SK-N-SH treated with all-trans-retinoic acid at 6 μM for 48 hours (cell line): ENCODE results near the gene IFNA21.

Experiments
- BACH2 ChIP-seq: fragments of 250-450 bp; sonication (Bioruptor Pico); IDR thresholded peaks from 2 replicates; pipeline ENCODE4 v1.9.0; 2021; ENCODE audit warnings: mild to moderate bottlenecking, borderline replicate concordance
- ESRRG ChIP-seq: fragments of 250-450 bp; sonication (Bioruptor Pico); IDR thresholded peaks from 2 replicates; pipeline ENCODE4 v1.6.1; 2021; ENCODE audit warnings: mild to moderate bottlenecking
- GLIS3 ChIP-seq: fragments of 250-450 bp; sonication (Bioruptor Pico); IDR thresholded peaks from 2 replicates; pipeline ENCODE4 v1.5.0; 2020; ENCODE audit warnings: mild to moderate bottlenecking, moderate library complexity
- TCF4 ChIP-seq: fragments of 250-450 bp; sonication (Bioruptor Pico); IDR thresholded peaks from 2 replicates; pipeline ENCODE4 v1.8.0; 2021; ENCODE audit warnings: mild to moderate bottlenecking, moderate library complexity, borderline replicate concordance
- TF ChIP-seq, protein P1 (sequence below): fragments of 250-450 bp; sonication (Bioruptor Pico); IDR thresholded peaks from 2 replicates; pipeline ENCODE4 v1.5.1; 2021; ENCODE audit warnings: mild to moderate bottlenecking, moderate library complexity
- TF ChIP-seq, protein P2 (sequence below): fragments of 250-450 bp; sonication (Bioruptor Pico); IDR thresholded peaks from 2 replicates; pipeline ENCODE4 v1.8.0; 2020; ENCODE audit warnings: mild to moderate bottlenecking, moderate library complexity, borderline replicate concordance
- TF ChIP-seq, protein P3 (sequence below): fragments of 250-450 bp; sonication (Bioruptor Pico); IDR thresholded peaks from 2 replicates; pipeline ENCODE4 v1.5.0; 2020; ENCODE audit warnings: mild to moderate bottlenecking, moderate library complexity

DNA sequence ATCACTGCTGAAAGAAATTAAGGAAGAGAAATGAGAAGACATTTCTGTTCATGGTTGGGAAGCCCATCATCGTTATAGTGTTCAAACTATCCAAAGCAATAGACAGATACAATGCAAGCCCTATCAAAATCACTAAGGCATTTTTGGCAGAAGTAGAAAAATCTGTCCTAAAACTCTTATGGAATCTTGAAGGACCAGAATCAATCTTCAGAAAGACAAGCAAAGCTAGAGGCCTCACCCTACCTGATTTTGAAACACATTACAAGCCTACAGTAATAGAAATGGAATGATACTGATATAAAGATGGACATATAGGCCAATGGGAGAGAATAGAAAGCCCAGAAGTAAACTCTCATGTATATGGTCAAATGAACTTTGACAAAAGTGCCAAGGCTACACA lies 4.9 kb upstream of the IFNA21 start:
- TF ChIP-seq, protein P1, sequence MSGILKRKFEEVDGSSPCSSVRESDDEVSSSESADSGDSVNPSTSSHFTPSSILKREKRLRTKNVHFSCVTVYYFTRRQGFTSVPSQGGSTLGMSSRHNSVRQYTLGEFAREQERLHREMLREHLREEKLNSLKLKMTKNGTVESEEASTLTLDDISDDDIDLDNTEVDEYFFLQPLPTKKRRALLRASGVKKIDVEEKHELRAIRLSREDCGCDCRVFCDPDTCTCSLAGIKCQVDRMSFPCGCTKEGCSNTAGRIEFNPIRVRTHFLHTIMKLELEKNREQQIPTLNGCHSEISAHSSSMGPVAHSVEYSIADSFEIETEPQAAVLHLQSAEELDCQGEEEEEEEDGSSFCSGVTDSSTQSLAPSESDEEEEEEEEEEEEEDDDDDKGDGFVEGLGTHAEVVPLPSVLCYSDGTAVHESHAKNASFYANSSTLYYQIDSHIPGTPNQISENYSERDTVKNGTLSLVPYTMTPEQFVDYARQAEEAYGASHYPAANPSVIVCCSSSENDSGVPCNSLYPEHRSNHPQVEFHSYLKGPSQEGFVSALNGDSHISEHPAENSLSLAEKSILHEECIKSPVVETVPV (CRISPR knock-in tag): no peak
- TF ChIP-seq, protein P2, sequence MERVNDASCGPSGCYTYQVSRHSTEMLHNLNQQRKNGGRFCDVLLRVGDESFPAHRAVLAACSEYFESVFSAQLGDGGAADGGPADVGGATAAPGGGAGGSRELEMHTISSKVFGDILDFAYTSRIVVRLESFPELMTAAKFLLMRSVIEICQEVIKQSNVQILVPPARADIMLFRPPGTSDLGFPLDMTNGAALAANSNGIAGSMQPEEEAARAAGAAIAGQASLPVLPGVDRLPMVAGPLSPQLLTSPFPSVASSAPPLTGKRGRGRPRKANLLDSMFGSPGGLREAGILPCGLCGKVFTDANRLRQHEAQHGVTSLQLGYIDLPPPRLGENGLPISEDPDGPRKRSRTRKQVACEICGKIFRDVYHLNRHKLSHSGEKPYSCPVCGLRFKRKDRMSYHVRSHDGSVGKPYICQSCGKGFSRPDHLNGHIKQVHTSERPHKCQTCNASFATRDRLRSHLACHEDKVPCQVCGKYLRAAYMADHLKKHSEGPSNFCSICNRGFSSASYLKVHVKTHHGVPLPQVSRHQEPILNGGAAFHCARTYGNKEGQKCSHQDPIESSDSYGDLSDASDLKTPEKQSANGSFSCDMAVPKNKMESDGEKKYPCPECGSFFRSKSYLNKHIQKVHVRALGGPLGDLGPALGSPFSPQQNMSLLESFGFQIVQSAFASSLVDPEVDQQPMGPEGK (CRISPR knock-in tag): no peak
- TF ChIP-seq TCF4 (no peak), BACH2 (no peak), ESRRG (CRISPR knock-in tag) (no peak), GLIS3 (CRISPR knock-in tag) (no peak)
- TF ChIP-seq, protein P3, sequence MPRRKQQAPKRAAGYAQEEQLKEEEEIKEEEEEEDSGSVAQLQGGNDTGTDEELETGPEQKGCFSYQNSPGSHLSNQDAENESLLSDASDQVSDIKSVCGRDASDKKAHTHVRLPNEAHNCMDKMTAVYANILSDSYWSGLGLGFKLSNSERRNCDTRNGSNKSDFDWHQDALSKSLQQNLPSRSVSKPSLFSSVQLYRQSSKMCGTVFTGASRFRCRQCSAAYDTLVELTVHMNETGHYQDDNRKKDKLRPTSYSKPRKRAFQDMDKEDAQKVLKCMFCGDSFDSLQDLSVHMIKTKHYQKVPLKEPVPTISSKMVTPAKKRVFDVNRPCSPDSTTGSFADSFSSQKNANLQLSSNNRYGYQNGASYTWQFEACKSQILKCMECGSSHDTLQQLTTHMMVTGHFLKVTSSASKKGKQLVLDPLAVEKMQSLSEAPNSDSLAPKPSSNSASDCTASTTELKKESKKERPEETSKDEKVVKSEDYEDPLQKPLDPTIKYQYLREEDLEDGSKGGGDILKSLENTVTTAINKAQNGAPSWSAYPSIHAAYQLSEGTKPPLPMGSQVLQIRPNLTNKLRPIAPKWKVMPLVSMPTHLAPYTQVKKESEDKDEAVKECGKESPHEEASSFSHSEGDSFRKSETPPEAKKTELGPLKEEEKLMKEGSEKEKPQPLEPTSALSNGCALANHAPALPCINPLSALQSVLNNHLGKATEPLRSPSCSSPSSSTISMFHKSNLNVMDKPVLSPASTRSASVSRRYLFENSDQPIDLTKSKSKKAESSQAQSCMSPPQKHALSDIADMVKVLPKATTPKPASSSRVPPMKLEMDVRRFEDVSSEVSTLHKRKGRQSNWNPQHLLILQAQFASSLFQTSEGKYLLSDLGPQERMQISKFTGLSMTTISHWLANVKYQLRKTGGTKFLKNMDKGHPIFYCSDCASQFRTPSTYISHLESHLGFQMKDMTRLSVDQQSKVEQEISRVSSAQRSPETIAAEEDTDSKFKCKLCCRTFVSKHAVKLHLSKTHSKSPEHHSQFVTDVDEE (CRISPR knock-in tag): no peak
